Endothelial cell (in vitro differentiated cells): ENCODE results near the gene ADARB2. TPM values are rescaled to one million over a fixed set of nuclear protein-coding genes. Genes with fewer than 3 reads are reported as not detected.

ENCODE experiments used
- DNase-seq: peaks from one replicate; pipeline ENCODE4 v3.0.0; 2021; ENCODE audit warnings: low spot score
- H3K27ac Mint-ChIP-seq: one replicate; pipeline ENCODE4 v1.8.0; 2021; ENCODE audit warnings: mixed read lengths, inconsistent platforms; ENCODE audit not compliant: unreplicated experiment
- H3K27me3 Mint-ChIP-seq: one replicate; pipeline ENCODE4 v1.8.0; 2021; ENCODE audit warnings: mild to moderate bottlenecking, moderate library complexity, mixed read lengths, inconsistent platforms; ENCODE audit not compliant: unreplicated experiment
- H3K36me3 Mint-ChIP-seq: one replicate; pipeline ENCODE4 v1.8.0; 2021; ENCODE audit warnings: mild to moderate bottlenecking, low read depth, mixed read lengths, inconsistent platforms; ENCODE audit not compliant: unreplicated experiment
- H3K4me1 Mint-ChIP-seq: one replicate; pipeline ENCODE4 v1.8.0; 2021; ENCODE audit warnings: mild to moderate bottlenecking, mixed read lengths, inconsistent platforms; ENCODE audit not compliant: unreplicated experiment
- H3K4me3 Mint-ChIP-seq: one replicate; pipeline ENCODE4 v1.8.0; 2021; ENCODE audit warnings: mild to moderate bottlenecking, mixed read lengths, inconsistent platforms; ENCODE audit not compliant: unreplicated experiment
- H3K9me3 Mint-ChIP-seq: one replicate; pipeline ENCODE4 v1.8.0; 2021; ENCODE audit warnings: mixed read lengths, inconsistent platforms; ENCODE audit not compliant: unreplicated experiment
- CTCF ChIP-seq: fragments of 200-600 bp; sonication (generic); IDR thresholded peaks from one replicate; pipeline ENCODE4 v1.5.0; 2021; ENCODE audit warnings: antibody characterized with exemption; ENCODE audit not compliant: unreplicated experiment
- total RNA-seq: library from RNA; stranded (reverse); fragmentation: NEBNext Ultra II Directional; extraction: Animal tissue kit (Norgen Biotek cat#: 25700); gene quantifications from one replicate; pipeline ENCODE4 v1.2.1, GENCODE V29; 2021; ENCODE audit not compliant: unreplicated experiment

The ADARB2 gene
- total RNA-seq, 1 donor from 2014 or later, result 54.9 TPM

GRCh38 chr10:1515121-1515779 is 222.1 kb downstream of the ADARB2 start:
- H3K4me3 Mint-ChIP-seq, result no peak overlapping the region
- H3K27ac Mint-ChIP-seq, result no peak overlapping the region
- DNase-seq, result no peak
- H3K4me1 Mint-ChIP-seq, result peaks cover 6% of the 10 kb centered on the region
- H3K9me3 Mint-ChIP-seq, result no peaks in the 10 kb centered on the region
- no peak for TF ChIP-seq CTCF
- H3K36me3 Mint-ChIP-seq, result no peaks in the 10 kb centered on the region
- H3K27me3 Mint-ChIP-seq, result no peaks in the 10 kb centered on the region

- H3K4me3 Mint-ChIP-seq, result no peak overlapping the region
- TF ChIP-seq CTCF, result no peak
- no peaks in the 10 kb centered on the region for H3K9me3 Mint-ChIP-seq
- DNase-seq, result no peak
- no peaks in the 10 kb centered on the region for H3K36me3 Mint-ChIP-seq
- peaks cover 6% of the 10 kb centered on the region for H3K4me1 Mint-ChIP-seq
- peaks cover 2% of the 10 kb centered on the region for H3K27me3 Mint-ChIP-seq
- H3K27ac Mint-ChIP-seq, result no peak overlapping the region
Measured at GRCh38 chr10:1514681-1515080, 222.6 kb downstream of the ADARB2 start.

- Mint-ChIP-seq H3K4me1 (peaks cover 6% of the 10 kb centered on the region), H3K4me3 (no peak overlapping the region), H3K36me3 (no peaks in the 10 kb centered on the region), H3K27ac (no peak overlapping the region), H3K27me3 (peaks cover 2% of the 10 kb centered on the region), H3K9me3 (no peaks in the 10 kb centered on the region)
- no peak for TF ChIP-seq CTCF
- no peak for DNase-seq
Measured at GRCh38 chr10:1513221-1513620, 224.1 kb downstream of the ADARB2 start.

- Mint-ChIP-seq H3K4me1 (no peaks in the 10 kb centered on the region), H3K4me3 (no peak overlapping the region), H3K27ac (no peak overlapping the region), H3K9me3 (no peaks in the 10 kb centered on the region), H3K36me3 (no peaks in the 10 kb centered on the region), H3K27me3 (peaks cover 6% of the 10 kb centered on the region)
- TF ChIP-seq CTCF, result no peak
- no peak for DNase-seq
Measured at GRCh38 chr10:1509011-1509530, 228.3 kb downstream of the ADARB2 start.

- Mint-ChIP-seq H3K36me3 (no peaks in the 10 kb centered on the region), H3K27me3 (peaks cover 6% of the 10 kb centered on the region), H3K4me1 (no peaks in the 10 kb centered on the region), H3K27ac (no peak overlapping the region), H3K9me3 (no peaks in the 10 kb centered on the region), H3K4me3 (no peak overlapping the region)
- no peak for TF ChIP-seq CTCF
- DNase-seq, result no peak
Measured at GRCh38 chr10:1508096-1508495, 229.2 kb downstream of the ADARB2 start.
